SK-N-MC (cell line): Measurements from ENCODE around the gene FANCI.

ENCODE experiments used
- EZH2 ChIP-seq: fragments of 200-600 bp; sonication (generic); IDR thresholded peaks from one replicate; pipeline ENCODE4 v1.6.1; 2017; ENCODE audit warnings: antibody characterized with exemption
- POLR2AphosphoS5 ChIP-seq: IDR thresholded peaks from 2 replicates; pipeline ENCODE4 v1.6.1; 2012; ENCODE audit warnings: mild to moderate bottlenecking, low read depth, low read length, borderline replicate concordance

DNA sequence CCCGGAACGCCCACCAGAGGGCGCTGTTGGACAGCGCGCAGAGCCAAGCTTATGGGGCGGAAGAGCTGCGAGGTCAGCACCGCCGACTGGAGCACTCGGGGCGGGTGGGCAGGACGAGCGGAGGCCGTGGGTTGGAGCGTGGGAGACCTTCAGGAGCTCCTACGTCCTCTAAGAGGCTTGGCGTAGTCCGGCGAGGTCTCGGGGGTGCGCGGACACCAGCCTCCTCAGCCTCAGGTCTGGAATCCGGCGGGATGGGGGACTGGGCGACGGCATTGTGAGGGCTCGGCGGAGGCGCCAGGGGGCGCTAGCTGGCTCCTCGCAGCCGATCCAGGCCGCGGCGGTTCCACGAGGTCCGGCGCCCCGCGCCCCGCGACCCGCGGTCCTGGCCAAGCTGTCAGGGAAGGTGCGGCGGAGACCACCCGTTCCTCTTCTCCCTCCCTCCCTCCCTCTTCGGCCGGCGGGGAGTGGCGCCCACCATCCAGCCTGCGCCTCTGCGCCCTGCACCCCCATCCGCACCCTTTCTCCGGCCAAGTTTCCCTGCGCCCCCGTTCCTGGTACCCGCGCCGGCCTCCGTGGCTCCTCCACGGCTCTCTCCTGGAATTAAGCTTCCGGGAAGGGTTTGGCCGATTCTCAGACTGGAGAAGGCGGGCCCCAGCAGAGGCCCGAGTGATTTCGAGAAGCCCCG is 115.1 kb downstream of the FANCI start:
- TF ChIP-seq EZH2 (no peak), POLR2AphosphoS5 (no peak)
